Osteocyte (in vitro differentiated cells): ENCODE results near the gene ACOT13. TPM values are rescaled to one million over a fixed set of nuclear protein-coding genes. Genes with fewer than 3 reads are reported as not detected.
A peak's percentile ranks its signal among the peaks of the same experiment; 100 is the strongest.

Experiments used
- DNase-seq: peaks from one replicate; pipeline ENCODE4 v3.0.0; 2021; ENCODE audit warnings: mixed read lengths; ENCODE audit not compliant: unreplicated experiment; ENCODE audit errors: extremely low spot score
- H3K27ac Mint-ChIP-seq: one replicate; pipeline ENCODE4 v1.8.0; 2021; ENCODE audit warnings: mild to moderate bottlenecking, mixed read lengths; ENCODE audit not compliant: unreplicated experiment
- H3K27me3 Mint-ChIP-seq: one replicate; pipeline ENCODE4 v1.8.0; 2021; ENCODE audit warnings: mixed read lengths; ENCODE audit not compliant: unreplicated experiment
- H3K36me3 Mint-ChIP-seq: one replicate; pipeline ENCODE4 v1.8.0; 2021; ENCODE audit warnings: mixed read lengths; ENCODE audit not compliant: unreplicated experiment
- H3K4me1 Mint-ChIP-seq: one replicate; pipeline ENCODE4 v1.8.0; 2021; ENCODE audit warnings: mixed read lengths; ENCODE audit not compliant: unreplicated experiment
- H3K4me3 Mint-ChIP-seq: one replicate; pipeline ENCODE4 v1.8.0; 2021; ENCODE audit warnings: mild to moderate bottlenecking, moderate library complexity, mixed read lengths; ENCODE audit not compliant: unreplicated experiment
- H3K9me3 Mint-ChIP-seq: one replicate; pipeline ENCODE4 v1.8.0; 2021; ENCODE audit warnings: mixed read lengths; ENCODE audit not compliant: unreplicated experiment
- CTCF ChIP-seq: fragments of 200-600 bp; sonication (generic); IDR thresholded peaks from 2 replicates; pipeline ENCODE4 v1.5.0; 2021; ENCODE audit warnings: antibody characterized with exemption, mild to moderate bottlenecking, moderate library complexity
- total RNA-seq: library from RNA; stranded (reverse); gene quantifications from 2 replicates; pipeline ENCODE4 v1.2.1, GENCODE V29; 2021

ACOT13 gene
- total RNA-seq, 1 donor from 2014 or later: 23.9 TPM

- Mint-ChIP-seq H3K27me3 (peaks cover 41% of the 10 kb centered on the region), H3K4me3 (no peak overlapping the region), H3K36me3 (no peaks in the 10 kb centered on the region), H3K9me3 (peaks cover 10% of the 10 kb centered on the region), H3K27ac (no peak overlapping the region), H3K4me1 (peaks cover 12% of the 10 kb centered on the region)
- no peak for TF ChIP-seq CTCF
- no peak for DNase-seq
Observed at GRCh38 chr6:24642061-24642460, 24.8 kb upstream of the ACOT13 start.

GRCh38 chr6:24643920-24644319 is 23.0 kb upstream of the ACOT13 start:
- Mint-ChIP-seq H3K36me3 (no peaks in the 10 kb centered on the region), H3K9me3 (peaks cover 4% of the 10 kb centered on the region), H3K27ac (no peak overlapping the region), H3K27me3 (peaks cover 31% of the 10 kb centered on the region), H3K4me3 (no peak overlapping the region), H3K4me1 (peaks cover 12% of the 10 kb centered on the region)
- DNase-seq: no peak
- TF ChIP-seq CTCF: no peak

GRCh38 chr6:24644377-24644776 is 22.5 kb upstream of the ACOT13 start:
- no peaks in the 10 kb centered on the region for H3K9me3 Mint-ChIP-seq
- DNase-seq: no peak
- H3K4me1 Mint-ChIP-seq: peaks cover 12% of the 10 kb centered on the region
- no peak overlapping the region for H3K27ac Mint-ChIP-seq
- no peak overlapping the region for H3K4me3 Mint-ChIP-seq
- peaks cover 30% of the 10 kb centered on the region for H3K27me3 Mint-ChIP-seq
- no peak for TF ChIP-seq CTCF
- no peaks in the 10 kb centered on the region for H3K36me3 Mint-ChIP-seq

- no peak for TF ChIP-seq CTCF
- no peaks in the 10 kb centered on the region for H3K9me3 Mint-ChIP-seq
- H3K4me1 Mint-ChIP-seq: peaks cover 12% of the 10 kb centered on the region
- H3K27ac Mint-ChIP-seq: no peak overlapping the region
- peaks cover 12% of the 10 kb centered on the region for H3K36me3 Mint-ChIP-seq
- no peak for DNase-seq
- H3K27me3 Mint-ChIP-seq: peaks cover 20% of the 10 kb centered on the region
- H3K4me3 Mint-ChIP-seq: peak overlapping the region; percentile 77
Observed at GRCh38 chr6:24646771-24647170, 20.1 kb upstream of the ACOT13 start.

GRCh38 chr6:24648276-24648675 is 18.6 kb upstream of the ACOT13 start:
- Mint-ChIP-seq H3K4me1 (peaks cover 12% of the 10 kb centered on the region), H3K9me3 (no peaks in the 10 kb centered on the region), H3K27me3 (peaks cover 20% of the 10 kb centered on the region), H3K4me3 (no peak overlapping the region), H3K36me3 (peaks cover 20% of the 10 kb centered on the region), H3K27ac (no peak overlapping the region)
- TF ChIP-seq CTCF: no peak
- no peak for DNase-seq
